Measurements from ENCODE around the gene PNPO.

PNPO gene

DNA sequence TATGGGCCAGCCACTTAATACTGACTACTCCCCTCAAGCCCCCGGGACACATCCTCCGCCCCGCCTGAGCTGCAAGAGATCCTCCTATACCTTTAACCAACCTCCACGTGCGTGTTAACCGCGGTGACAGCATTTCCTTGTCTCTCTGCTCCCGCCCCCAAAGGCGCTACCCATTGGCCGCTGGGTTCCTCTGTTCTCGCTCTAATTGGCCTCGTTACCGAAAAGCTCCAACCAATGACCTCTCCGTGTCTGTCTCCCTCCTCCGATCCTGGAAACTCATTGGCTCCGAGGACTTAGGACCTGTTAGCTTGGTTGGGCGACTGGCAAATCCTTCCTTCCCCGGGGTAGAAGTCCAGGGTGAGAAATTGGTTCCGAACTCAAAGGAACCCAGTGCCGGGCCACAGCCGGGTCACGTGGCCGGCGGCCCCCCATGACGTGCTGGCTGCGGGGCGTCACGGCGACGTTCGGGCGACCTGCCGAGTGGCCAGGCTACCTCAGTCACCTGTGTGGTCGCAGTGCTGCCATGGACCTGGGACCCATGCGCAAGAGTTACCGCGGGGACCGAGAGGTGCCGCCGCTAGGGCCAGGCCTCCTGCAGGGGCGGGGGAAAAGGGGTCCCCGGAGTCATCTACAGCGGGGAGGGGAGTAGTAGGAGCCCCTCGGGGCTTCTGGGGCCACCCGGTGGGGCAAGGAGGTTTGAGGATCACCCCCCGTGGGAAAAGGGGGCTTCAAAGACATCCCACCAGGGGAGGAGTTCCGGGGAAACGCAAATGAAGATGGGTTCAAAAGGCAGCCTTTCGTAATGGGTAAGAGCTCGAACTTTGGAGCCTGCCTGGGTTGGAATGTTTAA, at the start of gene PNPO:
TSS of gene PNPO (plus strand) at position 326 of the 850 bp plus-strand sequence. CDS start at position 431, 105 bp downstream.
- peak; percentile 90 for DNase-seq (ENCODE audit: extremely low read depth, insufficient read length)
- peak within 1 kb of the TSS; percentile 92 for H3K4me3 ChIP-seq (replicated peaks; ENCODE audit: low read depth, low read length)
- TF ChIP-seq, protein P1, sequence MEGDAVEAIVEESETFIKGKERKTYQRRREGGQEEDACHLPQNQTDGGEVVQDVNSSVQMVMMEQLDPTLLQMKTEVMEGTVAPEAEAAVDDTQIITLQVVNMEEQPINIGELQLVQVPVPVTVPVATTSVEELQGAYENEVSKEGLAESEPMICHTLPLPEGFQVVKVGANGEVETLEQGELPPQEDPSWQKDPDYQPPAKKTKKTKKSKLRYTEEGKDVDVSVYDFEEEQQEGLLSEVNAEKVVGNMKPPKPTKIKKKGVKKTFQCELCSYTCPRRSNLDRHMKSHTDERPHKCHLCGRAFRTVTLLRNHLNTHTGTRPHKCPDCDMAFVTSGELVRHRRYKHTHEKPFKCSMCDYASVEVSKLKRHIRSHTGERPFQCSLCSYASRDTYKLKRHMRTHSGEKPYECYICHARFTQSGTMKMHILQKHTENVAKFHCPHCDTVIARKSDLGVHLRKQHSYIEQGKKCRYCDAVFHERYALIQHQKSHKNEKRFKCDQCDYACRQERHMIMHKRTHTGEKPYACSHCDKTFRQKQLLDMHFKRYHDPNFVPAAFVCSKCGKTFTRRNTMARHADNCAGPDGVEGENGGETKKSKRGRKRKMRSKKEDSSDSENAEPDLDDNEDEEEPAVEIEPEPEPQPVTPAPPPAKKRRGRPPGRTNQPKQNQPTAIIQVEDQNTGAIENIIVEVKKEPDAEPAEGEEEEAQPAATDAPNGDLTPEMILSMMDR (IDR thresholded peaks at IDR 0.05; ENCODE audit: insufficient read depth, low read length, poor library complexity, severe bottlenecking), result no peak

DNA sequence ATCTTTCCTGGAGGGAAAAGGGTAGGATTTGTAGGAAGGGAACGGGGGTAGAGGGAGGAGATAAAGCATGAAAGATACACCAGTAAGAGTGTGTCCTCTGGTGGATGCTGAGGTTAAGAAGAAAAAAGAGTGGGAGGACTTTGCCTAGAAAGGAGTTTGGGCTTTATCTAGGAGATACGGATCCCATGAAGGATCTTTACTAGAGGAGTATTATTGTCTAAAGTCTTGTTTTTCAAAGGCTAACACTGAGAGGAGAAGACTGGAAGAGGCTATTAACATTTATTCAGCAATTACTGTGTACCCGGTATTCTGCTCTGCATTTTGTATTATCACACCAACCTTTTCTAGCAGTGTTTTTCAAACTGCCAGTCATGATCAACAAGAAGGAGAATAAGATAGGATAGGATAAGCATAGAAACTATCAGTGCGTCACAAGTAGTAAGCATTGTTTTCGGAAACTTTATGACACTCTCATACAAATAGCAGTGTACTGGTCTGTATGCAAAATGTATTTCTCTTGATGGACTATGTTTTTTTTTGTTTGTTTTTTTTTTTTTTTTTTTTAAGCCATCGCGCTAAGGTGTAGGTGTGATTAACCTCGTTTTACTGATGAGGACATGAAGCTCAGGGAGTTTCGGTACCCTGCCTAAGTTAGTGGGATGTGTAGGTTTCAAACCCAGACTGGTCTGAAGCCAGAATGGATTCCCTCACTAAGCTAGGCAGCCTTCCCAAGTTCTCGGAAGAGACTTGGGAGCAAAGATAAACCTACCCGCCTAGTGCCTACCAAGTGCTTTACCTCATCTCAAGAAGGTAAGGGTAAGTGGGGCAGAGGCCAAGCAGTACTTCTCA, 46.6 kb upstream of the PNPO start:
- Histone ChIP-seq H3K36me3 (ENCODE audit: control insufficient read depth, insufficient read depth, low read length) (peaks cover 2% of the 10 kb centered on the region), H3K4me3 (replicated peaks; ENCODE audit: low read depth, low read length) (peak overlapping the region; percentile 91), H3K27me3 (replicated peaks; ENCODE audit: control insufficient read depth, insufficient read depth, low read length) (no peaks in the 10 kb centered on the region)
- no peak for DNase-seq (ENCODE audit: extremely low read depth, insufficient read length)
- TF ChIP-seq, protein P1 (IDR thresholded peaks at IDR 0.05; ENCODE audit: insufficient read depth, low read length, poor library complexity, severe bottlenecking), result no peak

More for the DNA sequence above, at the start of gene PNPO:
- H3K27me3 ChIP-seq (replicated peaks; ENCODE audit: control insufficient read depth, insufficient read depth, low read length), result no peaks in the 10 kb centered on the region
- H3K36me3 ChIP-seq (ENCODE audit: control insufficient read depth, insufficient read depth, low read length), result peaks cover 16% of the 10 kb centered on the region

DNA sequence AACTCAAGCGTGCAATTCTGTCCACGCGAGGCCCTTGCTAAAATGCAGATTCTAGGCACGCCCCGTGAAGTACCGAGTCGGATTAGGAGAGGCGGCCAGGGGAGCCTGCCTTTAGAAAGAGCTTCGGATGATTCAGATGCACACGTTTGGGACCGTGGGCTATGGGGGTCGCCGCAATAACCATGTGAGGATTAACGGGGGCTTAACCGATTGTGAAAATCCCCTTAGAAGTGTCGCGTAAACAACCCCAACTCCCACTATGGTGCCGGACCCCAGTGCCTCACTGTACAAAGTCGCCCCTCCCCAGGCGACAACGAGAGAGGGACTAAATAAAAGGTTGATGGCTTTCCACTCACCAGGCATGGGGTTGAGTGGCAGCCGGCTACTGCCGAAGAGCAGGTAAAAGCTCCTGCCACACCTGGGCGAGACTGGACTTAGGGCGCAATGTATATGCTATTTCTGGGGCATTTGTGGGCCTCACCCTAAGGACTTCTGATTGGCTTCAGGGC, 46.0 kb upstream of the PNPO start:
- H3K36me3 ChIP-seq (ENCODE audit: control insufficient read depth, insufficient read depth, low read length), result peaks cover 4% of the 10 kb centered on the region
- H3K4me3 ChIP-seq (replicated peaks; ENCODE audit: low read depth, low read length), result peak overlapping the region; percentile 91
- no peak for DNase-seq (ENCODE audit: extremely low read depth, insufficient read length)
- H3K27me3 ChIP-seq (replicated peaks; ENCODE audit: control insufficient read depth, insufficient read depth, low read length), result no peaks in the 10 kb centered on the region
- TF ChIP-seq, protein P1 (IDR thresholded peaks at IDR 0.05; ENCODE audit: insufficient read depth, low read length, poor library complexity, severe bottlenecking), result no peak

DNA sequence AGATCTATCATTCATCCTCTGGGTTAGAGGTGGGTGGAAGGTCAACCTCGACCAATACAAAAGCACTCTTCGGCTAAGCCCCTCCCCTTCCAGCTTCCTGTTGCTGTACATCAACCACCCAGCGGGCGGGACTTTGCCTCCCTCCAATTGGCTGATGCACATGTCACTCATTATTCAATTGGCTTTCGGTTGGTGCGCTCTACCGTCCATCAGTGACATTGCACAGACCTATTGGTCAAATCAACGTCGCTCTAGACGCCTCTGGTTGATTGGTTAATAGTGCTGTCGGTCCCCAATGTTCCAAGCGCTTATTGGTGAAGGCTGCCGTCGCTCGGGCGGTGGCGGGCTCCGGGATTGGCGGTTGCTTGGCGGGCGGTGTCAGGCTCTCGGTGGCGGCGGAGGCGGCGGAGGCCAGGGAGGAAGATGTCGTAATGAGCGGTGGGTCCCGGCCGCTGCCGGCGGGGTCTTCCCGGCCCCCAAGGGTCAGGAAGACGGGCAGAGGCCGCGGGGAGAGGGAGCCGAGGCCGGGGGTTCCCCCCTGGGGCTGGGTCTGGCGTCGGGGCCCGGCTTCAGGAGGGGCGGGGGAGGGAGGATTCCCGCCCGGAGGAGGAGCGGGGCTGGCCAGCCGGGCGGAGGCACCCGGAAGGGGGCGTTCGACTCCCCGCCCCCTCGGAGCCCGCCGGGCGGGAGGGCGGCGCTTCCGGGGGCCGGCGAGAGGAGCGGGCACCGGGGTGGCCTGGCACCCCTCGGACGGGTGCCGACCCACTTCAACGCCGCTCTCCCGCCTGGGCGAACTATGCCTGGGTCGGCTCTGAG, 45.3 kb upstream of the PNPO start, which contains the start of gene SP2:
TSS of gene SP2 (plus strand) at position 381 of the 816 bp plus-strand sequence. CDS start at position 432, 51 bp downstream.
- H3K27me3 ChIP-seq (replicated peaks; ENCODE audit: control insufficient read depth, insufficient read depth, low read length), result no peaks in the 10 kb centered on the region
- DNase-seq (ENCODE audit: extremely low read depth, insufficient read length), result peak; percentile 100
- TF ChIP-seq, protein P1 (IDR thresholded peaks at IDR 0.05; ENCODE audit: insufficient read depth, low read length, poor library complexity, severe bottlenecking), result no peak
- peaks cover 5% of the 10 kb centered on the region for H3K36me3 ChIP-seq (ENCODE audit: control insufficient read depth, insufficient read depth, low read length)
- H3K4me3 ChIP-seq (replicated peaks; ENCODE audit: low read depth, low read length), result peak within 1 kb of the TSS; percentile 99

Measured in GM06990 (cell line).